NCI-H1417 treated with DMSO at 0.1 percent for 48 hours (cell line): Measurements from ENCODE around the gene CYTH3.
"Not testable (repeated sequence)": the region's sequence is repeated elsewhere in the genome, so short reads cannot be mapped to it uniquely, and the experiment has no call there.

Source experiments
- DNase-seq: peaks from one replicate; lab custom pipeline; 2025; lab: John Stamatoyannopoulos, UW

The CYTH3 gene

GRCh38 chr7:6283391-6284054 is 11.1 kb upstream of the CYTH3 start:
- not testable (repeated sequence) for DNase-seq

- no peak for DNase-seq
Measured at GRCh38 chr7:6279937-6280336, 7.5 kb upstream of the CYTH3 start.

GRCh38 chr7:6279341-6279740 is 6.9 kb upstream of the CYTH3 start:
- DNase-seq = no peak

GRCh38 chr7:6278749-6279310 is 6.4 kb upstream of the CYTH3 start:
- no peak for DNase-seq

- DNase-seq = no peak
Measured at GRCh38 chr7:6277476-6277875, 5.1 kb upstream of the CYTH3 start.

- no peak for DNase-seq
Measured at GRCh38 chr7:6276911-6277408, 4.5 kb upstream of the CYTH3 start.

GRCh38 chr7:6274743-6275142 is 2.3 kb upstream of the CYTH3 start:
- DNase-seq = no peak

GRCh38 chr7:6273917-6274630 is 1.6 kb upstream of the CYTH3 start:
- no peak for DNase-seq

GRCh38 chr7:6273380-6273837 is 985 bp upstream of the CYTH3 start:
- no peak for DNase-seq

GRCh38 chr7:6271694-6272440 is 557 bp downstream of the CYTH3 start:
- no peak for DNase-seq

GRCh38 chr7:6271060-6271658 is 1.3 kb downstream of the CYTH3 start:
- DNase-seq = no peak

GRCh38 chr7:6269527-6269926 is 2.9 kb downstream of the CYTH3 start:
- DNase-seq = no peak

- no peak for DNase-seq
Measured at GRCh38 chr7:6268907-6269306, 3.5 kb downstream of the CYTH3 start.

GRCh38 chr7:6268023-6268900 is 4.2 kb downstream of the CYTH3 start:
- DNase-seq = no peak

- no peak for DNase-seq
Measured at GRCh38 chr7:6266699-6267098, 5.7 kb downstream of the CYTH3 start.

GRCh38 chr7:6262221-6262620 is 10.2 kb downstream of the CYTH3 start:
- no peak for DNase-seq

GRCh38 chr7:6261699-6262098 is 10.7 kb downstream of the CYTH3 start:
- no peak for DNase-seq

GRCh38 chr7:6260291-6261187 is 11.9 kb downstream of the CYTH3 start:
- no peak for DNase-seq

- no peak for DNase-seq
Measured at GRCh38 chr7:6259257-6259656, 13.2 kb downstream of the CYTH3 start.
